Loucy (cell line): Measurements from ENCODE around the gene SHOX.

Source experiments
- CTCF ChIP-seq: fragments of 200-600 bp; sonication (generic); conservative IDR thresholded peaks from 2 replicates; pipeline ENCODE4 v1.5.1; 2014; ENCODE audit warnings: mild to moderate bottlenecking, antibody characterized with exemption, low read length
- EZH2phosphoT487 ChIP-seq: fragments of 200-600 bp; IDR thresholded peaks from 2 replicates; pipeline ENCODE4 v1.6.1; 2018; ENCODE audit warnings: antibody characterized with exemption, mild to moderate bottlenecking, moderate library complexity, borderline replicate concordance

- no peak for TF ChIP-seq CTCF
- no peak for TF ChIP-seq EZH2phosphoT487
Observed at GRCh38 chrX:643241-643595, 12.6 kb downstream of the SHOX start.
